Measurements from ENCODE around the gene FAM110C.
"Not testable (repeated sequence)": the region's sequence is repeated elsewhere in the genome, so short reads cannot be mapped to it uniquely, and the experiment has no call there.

The FAM110C gene

GRCh38 chr2:42788-43187 is 3.5 kb downstream of the FAM110C start:
- no peak for DNase-seq

DNA sequence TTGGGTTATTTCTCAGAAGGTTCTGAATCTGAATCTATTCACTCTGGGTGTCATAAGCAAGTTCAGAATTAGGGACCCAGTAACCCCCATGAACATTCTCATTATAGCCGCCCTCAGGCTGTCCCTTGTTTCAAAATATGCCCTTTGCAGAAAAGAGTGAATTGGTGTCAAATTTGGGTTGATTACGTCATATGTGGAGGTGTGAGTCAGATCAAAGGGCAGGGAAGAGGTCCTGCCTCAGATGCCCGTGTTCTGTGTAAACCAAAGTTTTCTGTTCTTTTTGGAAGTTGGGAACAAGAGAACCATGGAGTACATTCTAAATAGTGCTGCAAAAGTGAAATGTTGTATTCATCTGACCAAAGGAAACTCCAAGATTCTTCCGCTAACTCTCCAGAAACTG is 5.8 kb downstream of the FAM110C start:
- no peak for DNase-seq

DNA sequence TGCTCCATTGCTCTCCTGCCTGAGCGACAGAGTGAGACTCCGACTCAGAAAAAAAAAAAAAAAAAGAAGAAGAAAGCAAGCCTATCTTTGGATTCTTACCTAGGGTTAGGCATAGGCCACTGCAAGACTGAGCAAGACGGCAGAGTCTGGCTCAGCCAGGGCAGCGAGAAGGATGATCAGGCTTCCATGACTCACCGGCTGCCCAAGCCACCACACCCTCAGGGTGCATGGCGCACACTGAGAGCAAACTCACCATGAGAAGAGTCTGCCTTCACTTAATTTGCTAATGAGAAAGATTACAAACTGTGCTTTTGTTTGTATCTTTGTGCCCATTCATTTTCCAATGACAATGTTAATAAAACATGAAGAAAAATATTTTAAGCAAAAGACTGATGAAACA is 8.2 kb downstream of the FAM110C start:
- no peak for DNase-seq

- DNase-seq = no peak
Observed at GRCh38 chr2:36318-36717, 10.0 kb downstream of the FAM110C start.

GRCh38 chr2:35852-36251 is 10.5 kb downstream of the FAM110C start:
- DNase-seq = no peak

GRCh38 chr2:33620-34019 is 12.7 kb downstream of the FAM110C start:
- no peak for DNase-seq

DNA sequence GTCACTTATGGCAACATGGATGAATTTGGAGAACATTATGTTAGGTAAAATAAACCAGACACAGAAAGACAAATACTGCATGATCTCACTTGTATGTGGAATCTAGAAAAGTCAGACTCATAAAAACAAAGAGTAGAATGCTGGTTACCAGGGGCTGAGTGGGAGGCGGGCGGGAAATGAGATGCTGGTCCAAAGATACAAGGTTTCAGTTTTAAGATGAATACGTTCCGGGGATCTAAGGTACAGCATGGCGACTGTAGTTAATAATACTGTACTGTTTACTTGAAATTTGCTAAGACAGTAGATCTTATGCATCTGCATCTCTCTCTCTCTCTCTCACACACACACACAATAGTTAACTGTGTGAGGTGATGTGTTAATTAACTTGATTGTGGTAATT is 14.2 kb downstream of the FAM110C start:
- no peak for DNase-seq

DNA sequence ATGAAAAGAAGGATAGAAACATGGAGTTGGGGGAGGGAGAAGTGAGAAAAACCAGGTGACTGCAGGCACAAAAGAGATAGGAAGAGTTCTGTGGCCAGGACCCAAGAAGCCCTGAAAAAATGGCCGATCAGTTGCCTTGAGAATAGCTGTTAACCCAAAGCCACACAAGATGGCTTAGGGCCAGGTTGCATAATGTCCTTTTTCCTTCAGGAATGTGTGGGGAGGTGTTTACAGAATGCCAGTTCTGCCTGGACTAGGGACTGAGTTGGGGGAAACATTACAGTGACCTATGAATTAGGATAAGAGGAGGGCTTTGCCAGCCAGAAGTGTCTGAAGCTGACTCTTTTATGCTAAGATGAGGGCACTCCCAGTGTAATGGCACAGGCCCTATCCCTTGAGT is 17.1 kb downstream of the FAM110C start:
- no peak for DNase-seq

DNA sequence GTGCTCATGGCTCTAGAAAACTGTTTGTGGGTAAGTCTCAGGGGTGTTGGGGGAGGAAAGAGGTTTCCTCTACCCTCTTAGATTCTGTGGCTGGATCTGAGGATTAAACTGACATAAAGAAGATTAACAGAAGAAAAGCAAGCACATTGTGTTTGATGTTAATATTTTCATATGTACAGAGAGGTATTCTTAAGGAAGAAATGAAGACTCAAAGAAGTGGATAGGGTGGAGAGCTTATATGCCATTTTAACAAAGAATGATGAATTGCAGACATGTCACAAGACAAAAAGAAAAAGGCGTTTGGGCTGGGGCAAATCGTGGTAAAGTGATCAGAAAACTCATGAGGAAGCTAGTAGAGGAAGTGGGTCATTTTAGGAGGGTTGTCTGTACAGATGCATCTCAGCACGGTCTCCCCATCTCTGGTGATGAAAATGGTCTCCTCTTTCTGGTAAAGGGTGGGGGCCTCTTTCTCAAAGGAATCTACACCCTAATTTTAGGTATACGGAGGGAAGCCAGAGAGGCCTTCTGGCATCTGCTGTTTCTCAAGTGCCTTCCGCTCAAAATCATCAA is 17.8 kb downstream of the FAM110C start:
- no peak for DNase-seq

DNA sequence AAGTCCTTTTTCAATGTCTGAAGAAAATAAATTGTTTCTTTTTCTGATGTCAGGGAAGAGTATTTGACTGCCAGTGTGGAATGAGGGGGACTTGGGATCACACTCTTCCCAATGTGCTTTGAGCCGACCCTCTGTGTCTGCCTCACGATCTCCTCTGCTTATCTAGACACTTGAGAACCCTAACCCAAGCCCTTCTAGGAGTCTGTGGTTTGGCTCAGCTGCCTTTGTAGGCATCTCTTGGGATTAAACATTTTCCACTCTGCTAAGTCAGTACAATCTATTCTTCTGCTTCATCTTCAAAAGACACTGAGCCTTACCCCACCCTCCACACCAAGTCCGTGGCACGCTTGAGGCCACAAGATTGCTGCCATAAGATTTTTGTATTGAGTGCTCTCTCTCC is 19.4 kb downstream of the FAM110C start:
- no peak for DNase-seq

- DNase-seq = no peak
Observed at GRCh38 chr2:25543-25942, 20.8 kb downstream of the FAM110C start.

GRCh38 chr2:24591-24990 is 21.7 kb downstream of the FAM110C start:
- not testable (repeated sequence) for DNase-seq

- DNase-seq = no peak
Observed at GRCh38 chr2:24107-24506, 22.2 kb downstream of the FAM110C start.

GRCh38 chr2:23283-23682 is 23.0 kb downstream of the FAM110C start:
- DNase-seq = no peak

- DNase-seq = not testable (repeated sequence)
Observed at GRCh38 chr2:22244-22643, 24.1 kb downstream of the FAM110C start.

DNA sequence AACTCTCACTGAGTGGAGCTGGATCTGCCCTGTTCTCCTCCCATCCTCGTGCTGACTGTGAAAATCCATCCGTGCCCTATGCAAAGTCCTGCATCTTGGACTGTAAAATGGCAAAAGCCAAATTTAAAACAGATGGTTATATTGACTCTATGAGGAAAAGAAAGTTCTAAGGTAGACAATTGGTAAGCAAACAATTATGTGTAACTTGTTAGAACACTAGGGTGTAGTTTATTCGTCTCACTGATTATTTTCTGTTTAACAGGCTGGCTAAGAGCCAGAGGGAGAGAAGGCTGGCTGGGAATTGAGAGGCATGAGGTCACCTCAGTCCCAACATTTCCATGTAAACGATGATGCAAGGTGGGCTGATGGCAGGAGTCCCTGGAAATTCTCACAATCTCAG is 26.0 kb downstream of the FAM110C start:
- DNase-seq = not testable (repeated sequence)

GRCh38 chr2:19505-19904 is 26.8 kb downstream of the FAM110C start:
- DNase-seq = no peak

DNA sequence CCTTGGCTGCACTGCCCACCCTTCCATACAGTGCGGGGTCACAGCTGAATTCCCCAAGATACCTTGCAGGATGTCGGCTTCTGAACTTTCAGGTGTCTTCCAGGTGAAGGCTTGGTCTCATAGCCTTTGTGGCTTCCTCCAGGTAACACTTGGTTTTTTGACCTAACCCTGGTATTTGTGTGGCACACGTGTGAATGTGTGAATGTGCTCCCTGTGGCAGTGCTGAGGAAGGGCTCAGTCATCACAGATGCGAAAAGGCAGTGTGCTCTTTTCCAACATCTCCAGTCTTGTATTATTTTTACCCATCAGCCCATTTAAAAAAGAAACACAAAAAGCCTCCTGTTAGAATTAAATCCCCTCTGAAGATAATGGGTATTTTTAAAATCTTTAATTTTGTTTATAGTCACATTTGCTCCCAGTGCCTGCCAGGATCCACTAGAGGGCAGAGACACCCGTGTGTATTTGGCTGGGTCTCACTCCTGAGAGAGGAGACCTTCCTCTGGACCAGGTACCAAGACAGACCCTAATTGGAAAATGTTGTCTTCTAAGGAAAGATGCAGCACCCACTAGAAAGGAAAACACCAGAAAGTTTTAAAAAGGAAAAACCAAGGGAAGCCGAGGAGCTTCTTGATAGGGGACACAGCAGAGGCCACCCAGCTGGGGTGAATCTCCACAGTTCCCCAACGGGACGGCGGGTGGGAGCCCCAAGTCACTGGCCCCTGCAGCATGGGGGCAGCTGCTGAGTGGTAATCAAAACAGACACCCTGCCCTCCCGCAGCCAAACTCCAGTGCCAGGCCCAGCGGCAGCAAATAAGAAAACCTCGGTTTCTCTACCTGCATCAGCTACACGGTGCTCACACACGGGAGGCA is 27.7 kb downstream of the FAM110C start:
- DNase-seq = no peak

- not testable (repeated sequence) for DNase-seq
Observed at GRCh38 chr2:15916-16315, 30.4 kb downstream of the FAM110C start.

GRCh38 chr2:11248-11941 is 34.9 kb downstream of the FAM110C start:
- DNase-seq = peak; percentile 32

DNA sequence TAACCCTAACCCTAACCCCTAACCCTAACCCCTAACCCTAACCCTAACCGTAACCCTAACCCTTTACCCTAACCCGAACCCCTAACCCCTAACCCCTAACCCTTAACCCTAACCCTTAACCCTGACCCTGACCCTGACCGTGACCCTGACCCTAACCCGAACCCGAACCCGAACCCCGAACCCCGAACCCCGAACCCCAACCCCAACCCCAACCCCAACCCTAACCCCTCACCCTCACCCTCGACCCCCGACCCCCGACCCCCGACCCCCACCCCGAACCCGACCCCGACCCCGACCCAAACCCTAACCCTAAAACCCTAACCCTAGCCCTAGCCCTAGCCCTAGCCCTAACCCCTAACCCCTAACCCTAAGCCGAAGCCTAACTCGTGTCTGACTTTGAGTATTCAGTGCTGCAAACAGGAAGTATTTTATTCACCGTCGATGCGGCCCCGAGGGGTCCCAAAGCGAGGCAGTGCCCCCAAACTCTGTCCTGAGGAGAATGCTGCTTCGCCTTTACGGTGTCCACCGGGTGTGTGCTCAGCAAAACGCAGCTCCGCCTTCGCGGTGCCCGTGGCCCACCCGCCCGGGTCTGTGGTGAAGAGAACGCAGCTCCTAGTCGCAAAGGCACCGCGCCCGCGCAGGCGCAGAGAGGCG is 36.0 kb downstream of the FAM110C start:
- peak; percentile 54 for DNase-seq
